ENCODE measurements around the gene DAZ4.
"Not testable (repeated sequence)": the region's sequence is repeated elsewhere in the genome, so short reads cannot be mapped to it uniquely, and the experiment has no call there.

Gene DAZ4, protein sequence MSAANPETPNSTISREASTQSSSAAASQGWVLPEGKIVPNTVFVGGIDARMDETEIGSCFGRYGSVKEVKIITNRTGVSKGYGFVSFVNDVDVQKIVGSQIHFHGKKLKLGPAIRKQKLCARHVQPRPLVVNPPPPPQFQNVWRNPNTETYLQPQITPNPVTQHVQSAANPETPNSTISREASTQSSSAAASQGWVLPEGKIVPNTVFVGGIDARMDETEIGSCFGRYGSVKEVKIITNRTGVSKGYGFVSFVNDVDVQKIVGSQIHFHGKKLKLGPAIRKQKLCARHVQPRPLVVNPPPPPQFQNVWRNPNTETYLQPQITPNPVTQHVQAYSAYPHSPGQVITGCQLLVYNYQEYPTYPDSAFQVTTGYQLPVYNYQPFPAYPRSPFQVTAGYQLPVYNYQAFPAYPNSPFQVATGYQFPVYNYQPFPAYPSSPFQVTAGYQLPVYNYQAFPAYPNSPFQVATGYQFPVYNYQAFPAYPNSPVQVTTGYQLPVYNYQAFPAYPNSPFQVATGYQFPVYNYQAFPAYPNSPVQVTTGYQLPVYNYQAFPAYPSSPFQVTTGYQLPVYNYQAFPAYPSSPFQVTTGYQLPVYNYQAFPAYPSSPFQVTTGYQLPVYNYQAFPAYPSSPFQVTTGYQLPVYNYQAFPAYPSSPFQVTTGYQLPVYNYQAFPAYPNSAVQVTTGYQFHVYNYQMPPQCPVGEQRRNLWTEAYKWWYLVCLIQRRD

DNA sequence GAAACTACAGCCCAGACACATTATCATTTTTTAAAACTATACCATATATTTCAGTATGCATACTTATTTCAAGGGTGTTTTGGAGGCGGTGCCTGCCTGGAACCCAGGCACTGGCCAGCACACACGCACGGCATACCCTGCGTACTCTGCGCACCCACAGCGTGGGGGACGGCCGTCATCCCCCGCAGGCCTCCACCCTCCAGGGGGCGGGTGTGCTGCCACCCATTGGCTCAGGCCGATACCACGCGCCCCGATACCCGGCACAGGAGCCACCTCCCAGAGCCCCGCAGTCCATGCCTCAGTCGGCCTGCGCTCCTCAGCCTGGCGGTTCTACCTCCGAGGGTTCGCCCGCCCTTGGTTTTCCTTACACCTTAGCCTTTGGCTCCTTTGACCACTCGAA is at the start of gene DAZ4:
DAZ4 (plus strand) TSS at position 301 of the 400 bp plus-strand sequence. CDS start 208 bp downstream, outside the sequence.
- in situ Hi-C loops (cut with HindIII; ENCODE audit: low pct_unique_long_range_greater_than_20kb, low sequenced_read_pairs) = not testable (repeated sequence)

DNA sequence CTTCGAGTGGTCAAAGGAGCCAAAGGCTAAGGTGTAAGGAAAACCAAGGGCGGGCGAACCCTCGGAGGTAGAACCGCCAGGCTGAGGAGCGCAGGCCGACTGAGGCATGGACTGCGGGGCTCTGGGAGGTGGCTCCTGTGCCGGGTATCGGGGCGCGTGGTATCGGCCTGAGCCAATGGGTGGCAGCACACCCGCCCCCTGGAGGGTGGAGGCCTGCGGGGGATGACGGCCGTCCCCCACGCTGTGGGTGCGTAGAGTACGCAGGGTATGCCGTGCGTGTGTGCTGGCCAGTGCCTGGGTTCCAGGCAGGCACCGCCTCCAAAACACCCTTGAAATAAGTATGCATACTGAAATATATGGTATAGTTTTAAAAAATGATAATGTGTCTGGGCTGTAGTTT is 20.4 kb upstream of the DAZ4 start, which contains the start of gene DAZ3:
DAZ3 (minus strand) TSS at position 101 of the 400 bp plus-strand sequence. CDS start 208 bp downstream, outside the sequence.
- DNase-seq (ENCODE audit: low read depth in 1 of 2, low spot score in 1 of 2); in situ Hi-C loops (cut with HindIII; ENCODE audit: low pct_unique_long_range_greater_than_20kb, low sequenced_read_pairs): not testable (repeated sequence)

More for the DNA sequence above, at the start of gene DAZ4:
- not testable (repeated sequence) for DNase-seq (ENCODE audit: low read depth in 1 of 2, low spot score in 1 of 2)

DNA sequence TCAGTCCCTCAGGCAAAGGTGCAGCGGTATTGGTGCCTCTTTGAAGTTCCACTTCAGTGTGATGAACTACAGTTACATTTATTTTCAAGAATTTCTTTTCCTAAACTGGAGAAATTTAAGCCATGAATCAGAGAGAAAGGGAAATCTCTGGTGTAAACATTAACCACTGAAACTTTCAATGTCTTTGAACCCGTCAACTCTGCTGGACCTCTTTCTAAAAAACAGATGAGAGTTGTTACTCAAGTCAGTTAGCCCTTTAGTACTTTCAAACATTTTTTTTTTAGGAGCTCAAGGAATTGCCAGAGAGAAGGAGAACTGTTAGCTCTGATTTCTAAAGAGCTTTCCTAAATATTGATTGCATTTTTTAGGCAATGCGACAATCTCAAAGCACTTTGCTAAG is 11.9 kb upstream of the DAZ4 start:
- in situ Hi-C loops (cut with HindIII; ENCODE audit: low pct_unique_long_range_greater_than_20kb, low sequenced_read_pairs); DNase-seq (ENCODE audit: low read depth in 1 of 2, low spot score in 1 of 2): not testable (repeated sequence)

DNA sequence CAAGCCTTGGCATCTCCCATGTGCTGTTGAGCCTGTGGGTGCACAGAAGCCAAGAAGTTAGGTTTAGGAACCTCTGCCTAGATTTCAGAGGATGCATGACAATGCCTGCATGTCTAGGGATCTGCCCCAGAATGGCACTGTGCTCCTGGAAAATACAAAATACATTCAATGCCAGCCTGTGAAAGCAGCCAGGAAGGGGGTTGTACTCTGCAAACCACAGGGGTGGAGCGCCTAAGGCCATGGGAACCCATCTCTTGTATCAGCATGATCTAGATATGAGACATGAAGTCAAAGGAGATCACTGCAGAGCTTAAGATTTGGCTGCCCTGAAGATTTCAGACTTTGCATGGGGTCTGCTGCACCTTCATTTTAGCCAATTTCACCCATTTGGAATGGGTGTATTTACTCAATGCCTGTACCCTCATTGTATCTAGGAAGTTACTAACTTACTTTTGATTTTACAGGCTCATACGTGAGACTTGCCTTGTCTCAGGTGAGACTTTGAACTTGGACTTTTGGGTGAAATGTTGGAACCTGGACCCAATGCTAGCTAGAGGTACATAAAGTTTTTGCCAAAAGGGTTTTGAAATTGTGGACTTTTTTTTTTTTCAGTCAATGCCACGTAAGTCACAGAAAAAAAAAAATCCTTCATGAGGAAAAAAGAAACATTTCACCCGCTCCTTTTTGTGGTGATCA is 9.4 kb upstream of the DAZ4 start:
- in situ Hi-C loops (cut with HindIII; ENCODE audit: low pct_unique_long_range_greater_than_20kb, low sequenced_read_pairs); DNase-seq (ENCODE audit: low read depth in 1 of 2, low spot score in 1 of 2): not testable (repeated sequence)

DNA sequence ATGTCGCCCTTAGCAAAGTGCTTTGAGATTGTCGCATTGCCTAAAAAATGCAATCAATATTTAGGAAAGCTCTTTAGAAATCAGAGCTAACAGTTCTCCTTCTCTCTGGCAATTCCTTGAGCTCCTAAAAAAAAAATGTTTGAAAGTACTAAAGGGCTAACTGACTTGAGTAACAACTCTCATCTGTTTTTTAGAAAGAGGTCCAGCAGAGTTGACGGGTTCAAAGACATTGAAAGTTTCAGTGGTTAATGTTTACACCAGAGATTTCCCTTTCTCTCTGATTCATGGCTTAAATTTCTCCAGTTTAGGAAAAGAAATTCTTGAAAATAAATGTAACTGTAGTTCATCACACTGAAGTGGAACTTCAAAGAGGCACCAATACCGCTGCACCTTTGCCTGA is 8.7 kb upstream of the DAZ4 start:
- DNase-seq (ENCODE audit: low read depth in 1 of 2, low spot score in 1 of 2); in situ Hi-C loops (cut with HindIII; ENCODE audit: low pct_unique_long_range_greater_than_20kb, low sequenced_read_pairs): not testable (repeated sequence)

Measured in T47D (cell line).